ENCODE data around the gene CAMSAP2. TPM values are rescaled to one million over a fixed set of nuclear protein-coding genes. Genes with fewer than 3 reads are reported as not detected.

Gene CAMSAP2
- total RNA-seq, 1 donor from 2014 or later = 39.5 TPM

DNA sequence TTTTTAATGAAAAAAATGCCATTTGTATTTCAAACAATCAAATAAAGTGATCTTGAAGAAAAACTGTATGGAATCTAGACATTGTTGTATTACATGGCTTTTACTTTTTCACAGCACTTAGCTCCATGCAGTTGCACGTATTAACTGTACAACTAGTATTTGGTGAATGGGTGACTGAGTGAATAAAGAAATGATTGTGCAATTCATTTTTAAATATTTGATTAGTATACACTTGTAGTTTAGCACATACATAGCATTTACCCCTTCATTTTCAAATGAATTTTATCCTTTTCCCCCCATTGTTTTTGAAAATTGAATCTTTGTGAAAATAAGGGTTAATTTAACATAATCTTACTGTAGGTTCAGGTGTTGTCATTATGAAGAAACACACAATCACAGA, 79.6 kb downstream of the CAMSAP2 start:
- Mint-ChIP-seq H3K27me3 (ENCODE audit: unreplicated experiment) (no peaks in the 10 kb centered on the region), H3K27ac (ENCODE audit: unreplicated experiment) (no peak overlapping the region)

DNA sequence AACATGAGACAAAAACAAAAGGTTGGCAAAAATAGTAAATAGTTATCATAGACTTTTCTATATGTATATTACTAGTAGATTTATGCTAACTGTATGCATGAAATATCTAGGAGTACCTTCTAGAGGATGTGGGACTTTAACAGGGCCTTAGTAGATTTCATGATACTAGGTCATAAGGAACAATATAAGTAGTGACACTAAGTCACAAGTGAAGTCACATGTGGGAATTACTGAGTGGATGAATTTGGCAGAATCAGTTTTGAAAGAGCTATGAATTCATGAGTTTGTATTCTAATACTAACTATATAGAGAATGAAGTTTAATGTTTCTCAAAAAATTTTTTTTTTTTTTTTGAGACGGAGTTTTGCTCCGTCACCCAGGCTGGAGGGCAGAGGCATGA, 81.0 kb downstream of the CAMSAP2 start:
- no peaks in the 10 kb centered on the region for H3K36me3 Mint-ChIP-seq (ENCODE audit: low read depth, unreplicated experiment)
- H3K4me3 Mint-ChIP-seq (ENCODE audit: unreplicated experiment) = no peak overlapping the region
- H3K27ac Mint-ChIP-seq (ENCODE audit: unreplicated experiment) = no peak overlapping the region
- no peaks in the 10 kb centered on the region for H3K9me3 Mint-ChIP-seq (ENCODE audit: unreplicated experiment)
- DNase-seq (ENCODE audit: low spot score) = no peak
- no peaks in the 10 kb centered on the region for H3K27me3 Mint-ChIP-seq (ENCODE audit: unreplicated experiment)
- H3K4me1 Mint-ChIP-seq (ENCODE audit: unreplicated experiment) = no peaks in the 10 kb centered on the region
- TF ChIP-seq, protein P1, sequence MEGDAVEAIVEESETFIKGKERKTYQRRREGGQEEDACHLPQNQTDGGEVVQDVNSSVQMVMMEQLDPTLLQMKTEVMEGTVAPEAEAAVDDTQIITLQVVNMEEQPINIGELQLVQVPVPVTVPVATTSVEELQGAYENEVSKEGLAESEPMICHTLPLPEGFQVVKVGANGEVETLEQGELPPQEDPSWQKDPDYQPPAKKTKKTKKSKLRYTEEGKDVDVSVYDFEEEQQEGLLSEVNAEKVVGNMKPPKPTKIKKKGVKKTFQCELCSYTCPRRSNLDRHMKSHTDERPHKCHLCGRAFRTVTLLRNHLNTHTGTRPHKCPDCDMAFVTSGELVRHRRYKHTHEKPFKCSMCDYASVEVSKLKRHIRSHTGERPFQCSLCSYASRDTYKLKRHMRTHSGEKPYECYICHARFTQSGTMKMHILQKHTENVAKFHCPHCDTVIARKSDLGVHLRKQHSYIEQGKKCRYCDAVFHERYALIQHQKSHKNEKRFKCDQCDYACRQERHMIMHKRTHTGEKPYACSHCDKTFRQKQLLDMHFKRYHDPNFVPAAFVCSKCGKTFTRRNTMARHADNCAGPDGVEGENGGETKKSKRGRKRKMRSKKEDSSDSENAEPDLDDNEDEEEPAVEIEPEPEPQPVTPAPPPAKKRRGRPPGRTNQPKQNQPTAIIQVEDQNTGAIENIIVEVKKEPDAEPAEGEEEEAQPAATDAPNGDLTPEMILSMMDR (IDR thresholded peaks at IDR 0.05; ENCODE audit: unreplicated experiment) = no peak

More for the DNA sequence above, 79.6 kb downstream of the CAMSAP2 start:
- H3K4me1 Mint-ChIP-seq (ENCODE audit: unreplicated experiment) = no peaks in the 10 kb centered on the region
- no peak overlapping the region for H3K4me3 Mint-ChIP-seq (ENCODE audit: unreplicated experiment)
- peaks cover 4% of the 10 kb centered on the region for H3K36me3 Mint-ChIP-seq (ENCODE audit: low read depth, unreplicated experiment)
- DNase-seq (ENCODE audit: low spot score) = no peak
- TF ChIP-seq, protein P1 (IDR thresholded peaks at IDR 0.05; ENCODE audit: unreplicated experiment) = no peak
- H3K9me3 Mint-ChIP-seq (ENCODE audit: unreplicated experiment) = no peaks in the 10 kb centered on the region

DNA sequence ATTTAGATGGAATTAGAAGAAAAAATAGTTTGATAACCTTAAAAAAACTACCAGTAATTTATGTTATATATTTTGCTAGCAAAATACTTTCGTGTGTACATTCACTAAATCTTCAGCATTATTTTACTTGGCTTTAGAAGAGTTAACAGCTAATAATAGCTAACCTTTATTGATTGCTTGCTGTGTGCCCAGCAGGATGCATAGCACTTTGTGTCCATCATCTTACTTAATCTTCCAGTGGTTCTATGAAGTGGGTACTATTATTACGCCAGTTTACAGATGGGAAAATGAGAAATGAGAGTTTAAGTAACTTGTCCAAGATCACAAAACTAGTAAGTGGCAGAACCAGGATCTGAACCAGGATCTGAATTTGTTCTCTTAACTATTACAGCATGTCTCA, 92.4 kb downstream of the CAMSAP2 start:
- H3K36me3 Mint-ChIP-seq (ENCODE audit: low read depth, unreplicated experiment) = peaks cover 6% of the 10 kb centered on the region
- H3K9me3 Mint-ChIP-seq (ENCODE audit: unreplicated experiment) = no peaks in the 10 kb centered on the region
- no peak overlapping the region for H3K4me3 Mint-ChIP-seq (ENCODE audit: unreplicated experiment)
- H3K27me3 Mint-ChIP-seq (ENCODE audit: unreplicated experiment) = no peaks in the 10 kb centered on the region
- DNase-seq (ENCODE audit: low spot score) = no peak
- TF ChIP-seq, protein P1 (IDR thresholded peaks at IDR 0.05; ENCODE audit: unreplicated experiment) = no peak
- H3K4me1 Mint-ChIP-seq (ENCODE audit: unreplicated experiment) = no peaks in the 10 kb centered on the region
- H3K27ac Mint-ChIP-seq (ENCODE audit: unreplicated experiment) = no peak overlapping the region

DNA sequence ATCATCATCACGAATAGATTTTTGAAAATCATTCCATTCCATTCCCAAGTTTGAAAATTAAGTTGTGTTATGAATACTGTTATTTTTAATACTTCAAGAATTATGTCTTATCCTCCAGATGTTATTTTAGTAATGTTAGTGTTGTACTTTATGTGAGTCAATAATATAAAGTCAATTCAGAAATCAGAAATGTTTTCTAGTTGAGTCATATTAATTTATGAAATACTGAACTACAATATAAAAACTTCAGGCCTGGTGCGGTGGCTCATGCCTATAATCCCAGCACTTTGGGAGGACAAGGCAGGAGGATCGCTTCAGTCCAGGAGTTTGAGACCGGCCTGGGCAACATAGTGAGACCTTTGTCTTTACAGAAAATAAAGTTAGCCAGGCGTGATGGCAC, 95.7 kb downstream of the CAMSAP2 start:
- no peak for DNase-seq (ENCODE audit: low spot score)
- TF ChIP-seq, protein P1 (IDR thresholded peaks at IDR 0.05; ENCODE audit: unreplicated experiment) = no peak
- no peak overlapping the region for H3K27ac Mint-ChIP-seq (ENCODE audit: unreplicated experiment)
- no peaks in the 10 kb centered on the region for H3K4me1 Mint-ChIP-seq (ENCODE audit: unreplicated experiment)
- no peak overlapping the region for H3K4me3 Mint-ChIP-seq (ENCODE audit: unreplicated experiment)
- H3K9me3 Mint-ChIP-seq (ENCODE audit: unreplicated experiment) = no peaks in the 10 kb centered on the region
- no peaks in the 10 kb centered on the region for H3K27me3 Mint-ChIP-seq (ENCODE audit: unreplicated experiment)
- peaks cover 14% of the 10 kb centered on the region for H3K36me3 Mint-ChIP-seq (ENCODE audit: low read depth, unreplicated experiment)

DNA sequence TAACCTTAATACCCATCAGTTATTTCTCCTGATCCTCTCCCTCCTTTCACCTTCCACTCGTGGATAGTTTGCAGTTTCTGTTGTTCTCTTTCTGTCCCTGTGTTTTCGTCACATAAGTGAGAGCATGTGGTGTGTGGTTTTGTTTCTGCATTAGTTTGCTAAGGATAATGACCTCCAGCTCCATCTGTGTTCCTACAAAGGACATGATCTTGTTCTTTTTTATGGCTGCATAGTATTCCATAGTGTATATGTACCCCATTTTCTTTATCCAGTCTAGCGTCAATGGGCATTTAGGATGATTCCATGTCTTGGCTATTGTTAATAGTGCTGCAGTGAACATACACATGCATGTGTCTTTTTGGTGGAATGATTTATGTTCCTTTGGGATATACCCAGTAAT, 97.5 kb downstream of the CAMSAP2 start:
- peaks cover 14% of the 10 kb centered on the region for H3K36me3 Mint-ChIP-seq (ENCODE audit: low read depth, unreplicated experiment)
- no peak overlapping the region for H3K27ac Mint-ChIP-seq (ENCODE audit: unreplicated experiment)
- no peaks in the 10 kb centered on the region for H3K9me3 Mint-ChIP-seq (ENCODE audit: unreplicated experiment)
- peak overlapping the region; percentile 10 for H3K4me3 Mint-ChIP-seq (ENCODE audit: unreplicated experiment)
- no peaks in the 10 kb centered on the region for H3K27me3 Mint-ChIP-seq (ENCODE audit: unreplicated experiment)
- DNase-seq (ENCODE audit: low spot score) = no peak
- no peaks in the 10 kb centered on the region for H3K4me1 Mint-ChIP-seq (ENCODE audit: unreplicated experiment)
- TF ChIP-seq, protein P1 (IDR thresholded peaks at IDR 0.05; ENCODE audit: unreplicated experiment) = no peak

Measured in endothelial cell (in vitro differentiated cells).